Karpas-422 (cell line): Measurements from ENCODE around the gene PRKN. TPM values are rescaled to one million over a fixed set of nuclear protein-coding genes. Genes with fewer than 3 reads are reported as not detected.

Experiments used
- DNase-seq: peaks from one replicate; pipeline ENCODE4 v3.0.0-alpha.2; 2015
- H2AFZ ChIP-seq: fragments of 200-600 bp; sonication (generic); 2 replicates; pipeline ENCODE4 v1.6.1; 2014; ENCODE audit warnings: antibody characterized with exemption, low read length, mixed read lengths
- H3K27ac ChIP-seq: fragments of 200-600 bp; sonication (generic); 2 replicates; pipeline ENCODE4 v1.5.1; 2014; ENCODE audit warnings: mild to moderate bottlenecking, low read length, moderate library complexity
- H3K27me3 ChIP-seq: fragments of 200-600 bp; sonication (generic); 2 replicates; pipeline ENCODE4 v1.6.1; 2014; ENCODE audit warnings: low read length, mixed read lengths
- H3K36me3 ChIP-seq: fragments of 200-600 bp; sonication (generic); 2 replicates; pipeline ENCODE4 v1.6.1; 2014; ENCODE audit warnings: low read length, mixed read lengths; ENCODE audit not compliant: insufficient read depth
- H3K4me1 ChIP-seq: fragments of 200-600 bp; sonication (generic); 2 replicates; pipeline ENCODE4 v1.6.1; 2014; ENCODE audit warnings: mild to moderate bottlenecking, low read length, mixed read lengths
- H3K4me2 ChIP-seq: fragments of 200-600 bp; sonication (generic); 2 replicates; pipeline ENCODE4 v1.6.1; 2014; ENCODE audit warnings: low read length, low read depth, mild to moderate bottlenecking; ENCODE audit not compliant: poor library complexity, severe bottlenecking
- H3K4me3 ChIP-seq: fragments of 200-600 bp; sonication (generic); 2 replicates; pipeline ENCODE4 v1.5.1; 2014; ENCODE audit warnings: mild to moderate bottlenecking, antibody characterized with exemption, low read length, mixed read lengths
- H3K79me2 ChIP-seq: fragments of 200-600 bp; sonication (generic); 2 replicates; pipeline ENCODE4 v1.6.1; 2014; ENCODE audit warnings: mild to moderate bottlenecking, low read length, mixed read lengths
- H3K9ac ChIP-seq: fragments of 200-600 bp; sonication (generic); 2 replicates; pipeline ENCODE4 v1.6.0; 2014; ENCODE audit warnings: low read length
- H3K9me2 ChIP-seq: fragments of 200-600 bp; sonication (generic), shearing (Covaris generic); replicated peaks from 2 replicates; pipeline ENCODE4 v1.6.0; 2014; ENCODE audit warnings: mild to moderate bottlenecking, low read length, moderate library complexity; ENCODE audit not compliant: insufficient read depth
- H3K9me3 ChIP-seq: fragments of 300-700, 200-600 bp; sonication (generic); 2 replicates; pipeline ENCODE4 v1.6.1; 2014; ENCODE audit warnings: low read length, mixed read lengths
- H4K20me1 ChIP-seq: fragments of 200-600 bp; sonication (generic); 2 replicates; pipeline ENCODE4 v1.6.1; 2014; ENCODE audit warnings: mild to moderate bottlenecking, antibody characterized with exemption, low read length, low read depth; ENCODE audit not compliant: insufficient read depth
- total RNA-seq: library from RNA; depleted of rRNA; stranded (reverse); fragments of >200 nt; shearing (Covaris generic); gene quantifications from 2 replicates; pipeline ENCODE4 v1.2.3, GENCODE V29; 2014; ENCODE audit warnings: low replicate concordance

Gene PRKN
- total RNA-seq, 1 experiment from 2014 or later: not detected

DNA sequence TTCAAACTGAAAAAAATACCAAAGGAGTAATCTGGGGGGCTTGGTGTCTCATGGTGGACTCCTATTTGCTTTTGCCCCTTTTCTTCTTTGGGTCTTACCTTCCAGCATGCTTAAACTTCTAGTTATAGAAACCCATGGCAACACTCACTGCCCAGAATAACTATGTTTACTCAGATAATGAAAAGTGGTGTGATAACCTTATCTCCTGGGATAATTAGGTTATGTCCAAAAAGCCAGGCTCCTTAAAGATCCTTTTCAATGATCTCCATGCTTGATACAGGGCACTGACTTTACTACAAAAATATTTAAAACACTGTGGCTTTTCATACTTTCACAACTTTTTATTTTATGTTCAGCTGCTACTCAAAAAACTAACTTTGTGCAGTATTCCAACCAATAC is 245.6 kb downstream of the PRKN start:
- H3K4me1 ChIP-seq: no peaks in the 10 kb centered on the region
- no peaks in the 10 kb centered on the region for H4K20me1 ChIP-seq
- no peaks in the 10 kb centered on the region for H3K79me2 ChIP-seq
- H3K36me3 ChIP-seq: no peaks in the 10 kb centered on the region
- no peaks in the 10 kb centered on the region for H3K27me3 ChIP-seq
- no peaks in the 10 kb centered on the region for H3K9me2 ChIP-seq
- DNase-seq: no peak
- H3K4me3 ChIP-seq: no peak overlapping the region
- H3K27ac ChIP-seq: no peak overlapping the region
- H2AFZ ChIP-seq: no peak overlapping the region
- H3K4me2 ChIP-seq: no peak overlapping the region
- H3K9me3 ChIP-seq: peaks cover 4% of the 10 kb centered on the region
- H3K9ac ChIP-seq: no peak overlapping the region

DNA sequence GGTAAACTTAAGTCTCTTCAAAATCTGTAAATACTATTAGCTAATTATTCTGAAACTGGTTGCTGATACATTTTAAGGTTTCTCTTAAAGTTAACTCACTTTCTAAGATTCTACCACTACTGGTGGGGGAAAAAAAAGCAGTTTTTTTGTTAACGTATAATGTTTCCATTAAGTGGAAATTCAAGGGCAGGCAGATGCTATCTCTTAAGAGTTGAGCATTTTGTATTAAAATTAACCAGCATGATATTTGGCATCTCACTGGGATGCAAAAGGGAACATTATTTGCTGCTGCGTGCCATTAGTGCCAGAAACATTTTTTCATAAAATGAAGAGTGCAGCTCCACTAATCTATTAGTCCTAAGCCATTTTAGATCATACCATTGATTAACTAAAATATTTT is 246.2 kb downstream of the PRKN start:
- no peaks in the 10 kb centered on the region for H4K20me1 ChIP-seq
- H3K4me1 ChIP-seq: no peaks in the 10 kb centered on the region
- H3K27ac ChIP-seq: no peak overlapping the region
- no peak overlapping the region for H3K4me3 ChIP-seq
- H2AFZ ChIP-seq: no peak overlapping the region
- no peaks in the 10 kb centered on the region for H3K79me2 ChIP-seq
- H3K9me2 ChIP-seq: no peaks in the 10 kb centered on the region
- H3K9ac ChIP-seq: no peak overlapping the region
- H3K4me2 ChIP-seq: no peak overlapping the region
- H3K9me3 ChIP-seq: peaks cover 2% of the 10 kb centered on the region
- no peaks in the 10 kb centered on the region for H3K27me3 ChIP-seq
- no peaks in the 10 kb centered on the region for H3K36me3 ChIP-seq
- DNase-seq: no peak

DNA sequence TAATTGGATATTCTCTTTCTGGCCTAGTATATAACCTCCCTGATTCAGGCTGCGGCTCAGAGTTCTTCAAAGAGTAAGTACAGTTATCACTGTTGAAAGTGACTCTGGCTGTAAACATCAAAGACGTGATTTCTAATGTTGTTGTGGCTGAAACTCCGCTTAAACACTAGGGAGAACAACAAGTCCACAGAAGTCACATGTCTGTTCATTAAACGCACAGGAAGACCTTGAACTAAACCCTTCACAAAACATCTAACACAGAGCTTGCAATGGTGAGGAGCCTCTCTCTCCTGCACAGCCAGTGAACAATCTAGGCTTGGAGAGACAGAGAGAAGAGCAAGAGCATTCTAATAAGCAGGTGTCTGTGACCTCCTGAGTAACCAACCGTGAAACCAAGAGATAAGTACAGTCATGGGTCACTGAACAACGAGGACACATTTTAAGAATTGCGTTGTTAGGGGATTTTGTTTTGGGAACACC is 249.3 kb downstream of the PRKN start:
- Histone ChIP-seq H3K9me2 (no peaks in the 10 kb centered on the region), H3K4me1 (no peaks in the 10 kb centered on the region), H4K20me1 (no peaks in the 10 kb centered on the region), H3K4me2 (no peak overlapping the region), H3K9ac (no peak overlapping the region), H3K27me3 (no peaks in the 10 kb centered on the region), H2AFZ (no peak overlapping the region), H3K79me2 (no peaks in the 10 kb centered on the region), H3K4me3 (no peak overlapping the region), H3K9me3 (no peaks in the 10 kb centered on the region; the same call in 1 of the 2 replicates), H3K27ac (no peak overlapping the region), H3K36me3 (no peaks in the 10 kb centered on the region)
- DNase-seq: no peak

DNA sequence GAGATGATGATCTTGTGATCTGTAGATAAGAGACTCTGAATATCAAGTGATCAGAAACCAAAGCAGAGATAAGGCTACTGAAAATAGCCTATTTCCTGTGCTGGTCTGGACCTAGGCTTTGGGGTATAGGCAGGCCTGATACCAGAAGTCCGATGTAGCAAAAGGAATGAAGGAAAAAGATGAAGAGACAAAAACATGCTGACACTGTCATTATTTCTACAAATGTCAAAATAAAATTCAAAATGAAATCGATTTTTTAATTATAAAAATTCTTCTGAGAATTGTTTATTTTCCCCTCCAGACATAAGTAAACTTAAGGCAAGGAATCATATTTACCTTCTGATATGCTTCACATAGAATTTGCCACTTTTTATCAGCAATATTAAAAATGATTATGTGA is 252.8 kb downstream of the PRKN start:
- Histone ChIP-seq H3K9me3 (no peaks in the 10 kb centered on the region), H3K27me3 (no peaks in the 10 kb centered on the region), H3K9me2 (no peaks in the 10 kb centered on the region), H3K9ac (no peak overlapping the region), H3K36me3 (no peaks in the 10 kb centered on the region), H3K4me2 (no peak overlapping the region), H3K79me2 (no peaks in the 10 kb centered on the region), H3K27ac (no peak overlapping the region), H2AFZ (no peak overlapping the region), H3K4me1 (no peaks in the 10 kb centered on the region), H4K20me1 (no peaks in the 10 kb centered on the region), H3K4me3 (no peak overlapping the region)
- DNase-seq: no peak

DNA sequence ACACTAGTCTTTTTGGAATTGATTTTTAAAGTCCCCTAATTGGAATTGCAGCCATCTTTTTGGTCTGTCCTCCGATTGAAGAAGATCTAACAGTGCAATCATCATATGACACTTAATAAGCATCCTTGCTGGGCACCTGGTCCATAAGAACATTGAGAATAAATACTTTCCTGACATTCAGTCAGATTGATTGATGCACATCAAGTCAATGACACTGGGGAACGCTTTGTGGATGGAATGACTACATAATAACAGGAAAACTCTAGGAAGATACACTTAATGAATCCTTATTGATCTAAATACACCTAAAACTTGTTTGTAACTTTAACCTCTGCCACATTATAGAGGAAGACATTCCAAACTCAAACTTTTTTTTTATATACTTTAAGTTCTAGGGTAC is 255.7 kb downstream of the PRKN start:
- no peaks in the 10 kb centered on the region for H3K36me3 ChIP-seq
- H3K4me3 ChIP-seq: no peak overlapping the region
- DNase-seq: no peak
- no peaks in the 10 kb centered on the region for H3K79me2 ChIP-seq
- no peaks in the 10 kb centered on the region for H3K27me3 ChIP-seq
- H3K4me2 ChIP-seq: no peak overlapping the region
- no peak overlapping the region for H3K27ac ChIP-seq
- H3K9me2 ChIP-seq: no peaks in the 10 kb centered on the region
- H3K4me1 ChIP-seq: no peaks in the 10 kb centered on the region
- H4K20me1 ChIP-seq: no peaks in the 10 kb centered on the region
- H3K9ac ChIP-seq: no peak overlapping the region
- H2AFZ ChIP-seq: no peak overlapping the region
- H3K9me3 ChIP-seq: no peaks in the 10 kb centered on the region

DNA sequence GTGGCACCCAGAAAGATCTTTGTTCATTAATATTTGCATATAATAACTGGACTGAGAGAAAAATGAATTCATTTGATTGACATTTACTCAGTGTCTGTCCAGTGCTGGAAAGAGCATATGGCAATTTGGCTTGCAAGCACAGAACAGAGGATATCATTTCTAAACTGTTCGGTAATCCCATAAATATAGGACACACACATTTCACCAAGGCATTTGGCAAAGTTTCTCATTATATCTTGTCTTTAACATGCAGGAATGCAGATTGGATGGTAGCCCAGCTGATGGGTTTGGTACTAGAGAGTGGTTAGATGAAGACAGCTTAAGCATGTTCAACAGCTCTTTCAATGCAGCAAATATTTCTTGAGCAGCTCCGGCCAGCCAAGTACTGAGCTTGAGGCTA is 259.2 kb downstream of the PRKN start:
- H3K36me3 ChIP-seq: no peaks in the 10 kb centered on the region
- no peaks in the 10 kb centered on the region for H3K79me2 ChIP-seq
- no peaks in the 10 kb centered on the region for H3K9me3 ChIP-seq
- no peak overlapping the region for H3K27ac ChIP-seq
- no peak overlapping the region for H3K4me2 ChIP-seq
- H3K9ac ChIP-seq: no peak overlapping the region
- no peaks in the 10 kb centered on the region for H4K20me1 ChIP-seq
- DNase-seq: no peak
- H3K9me2 ChIP-seq: no peaks in the 10 kb centered on the region
- no peak overlapping the region for H2AFZ ChIP-seq
- no peaks in the 10 kb centered on the region for H3K4me1 ChIP-seq
- no peaks in the 10 kb centered on the region for H3K27me3 ChIP-seq
- H3K4me3 ChIP-seq: no peak overlapping the region

DNA sequence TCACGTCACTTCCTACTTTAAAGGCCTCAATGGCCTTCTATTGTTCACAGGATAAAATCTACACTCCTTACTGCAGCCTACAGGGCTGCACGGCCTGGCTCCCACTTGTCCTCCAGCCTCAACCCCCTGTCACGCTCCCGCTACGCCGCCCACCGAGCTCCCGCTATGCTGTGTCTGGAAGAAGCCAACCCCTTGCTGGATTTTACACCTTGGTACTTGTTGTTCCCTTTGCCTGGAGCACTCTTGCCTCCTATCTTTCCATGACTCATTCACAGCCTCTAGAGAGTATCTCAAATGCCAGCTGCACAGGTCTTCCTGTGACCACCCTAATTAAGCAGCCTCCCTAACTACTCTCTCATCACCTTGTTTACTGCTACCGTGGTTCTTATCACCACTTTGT is 259.9 kb downstream of the PRKN start:
- Histone ChIP-seq H3K4me1 (no peaks in the 10 kb centered on the region), H3K4me2 (no peak overlapping the region), H3K9ac (no peak overlapping the region), H3K9me3 (no peaks in the 10 kb centered on the region), H3K36me3 (no peaks in the 10 kb centered on the region), H4K20me1 (no peaks in the 10 kb centered on the region), H3K27ac (no peak overlapping the region), H3K79me2 (no peaks in the 10 kb centered on the region), H2AFZ (no peak overlapping the region), H3K27me3 (no peaks in the 10 kb centered on the region), H3K9me2 (no peaks in the 10 kb centered on the region), H3K4me3 (no peak overlapping the region)
- no peak for DNase-seq

DNA sequence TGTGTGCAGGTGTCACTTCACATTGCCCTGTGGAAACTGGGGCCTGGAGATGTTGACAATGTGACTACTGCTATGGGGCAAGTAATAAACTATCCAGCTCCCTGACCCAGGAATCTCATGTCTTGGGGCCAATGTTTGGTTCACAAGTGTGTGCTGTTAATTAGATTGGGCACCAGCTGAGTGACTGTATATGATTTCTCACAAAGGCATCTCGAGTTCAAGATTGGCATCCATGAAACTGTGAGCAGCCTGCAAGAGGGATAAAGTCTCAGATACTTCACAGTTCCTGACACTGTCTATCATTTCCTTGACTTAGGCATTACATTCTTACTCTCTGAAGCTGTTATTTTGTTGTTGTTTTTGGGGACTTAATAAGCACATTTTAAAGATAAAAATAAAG is 264.0 kb downstream of the PRKN start:
- no peak overlapping the region for H3K9ac ChIP-seq
- no peaks in the 10 kb centered on the region for H3K27me3 ChIP-seq
- peaks cover 8% of the 10 kb centered on the region for H3K9me3 ChIP-seq
- H3K4me3 ChIP-seq: no peak overlapping the region
- no peak overlapping the region for H3K4me2 ChIP-seq
- H3K9me2 ChIP-seq: no peaks in the 10 kb centered on the region
- no peak for DNase-seq
- H3K36me3 ChIP-seq: no peaks in the 10 kb centered on the region
- H4K20me1 ChIP-seq: no peaks in the 10 kb centered on the region
- no peaks in the 10 kb centered on the region for H3K4me1 ChIP-seq
- no peaks in the 10 kb centered on the region for H3K79me2 ChIP-seq
- H3K27ac ChIP-seq: no peak overlapping the region
- no peak overlapping the region for H2AFZ ChIP-seq

DNA sequence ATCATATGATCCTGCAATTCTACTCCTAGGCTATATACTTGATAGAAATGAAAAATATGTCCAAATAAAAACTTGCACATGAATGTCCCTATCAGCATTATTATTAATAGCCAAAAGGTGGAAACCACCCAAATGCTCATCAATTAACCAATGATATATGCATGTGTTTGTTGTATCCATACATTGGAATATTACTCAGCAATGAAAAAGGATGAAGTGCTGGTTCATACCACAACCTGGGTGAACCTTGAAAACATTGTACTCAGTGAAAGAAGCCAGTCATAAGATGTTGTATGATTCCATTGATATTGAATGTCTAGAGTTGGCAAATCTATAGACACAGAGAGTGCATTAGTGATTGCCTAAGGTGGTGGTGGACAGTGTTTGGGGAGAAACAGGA is 267.6 kb downstream of the PRKN start:
- Histone ChIP-seq H3K4me2 (no peak overlapping the region), H3K36me3 (no peaks in the 10 kb centered on the region), H4K20me1 (no peaks in the 10 kb centered on the region), H3K27ac (no peak overlapping the region), H2AFZ (no peak overlapping the region), H3K4me3 (no peak overlapping the region), H3K27me3 (no peaks in the 10 kb centered on the region), H3K79me2 (no peaks in the 10 kb centered on the region), H3K4me1 (no peaks in the 10 kb centered on the region), H3K9ac (no peak overlapping the region), H3K9me2 (no peaks in the 10 kb centered on the region), H3K9me3 (peaks cover 8% of the 10 kb centered on the region)
- no peak for DNase-seq
